DOHH2 (cell line): ENCODE measurements around the gene NUP205.

Experiments
- CTCF ChIP-seq: fragments of 200-600 bp; sonication (generic); IDR thresholded peaks from one replicate; pipeline ENCODE4 v1.5.1; 2014; ENCODE audit warnings: antibody characterized with exemption, mild to moderate bottlenecking, low read depth, low read length; ENCODE audit not compliant: poor library complexity, severe bottlenecking
- EZH2phosphoT487 ChIP-seq: fragments of 200-600 bp; sonication (generic); IDR thresholded peaks from 2 replicates; pipeline ENCODE4 v1.6.1; 2017; ENCODE audit warnings: borderline replicate concordance, mild to moderate bottlenecking, antibody characterized with exemption, low read length, moderate library complexity, mixed read lengths

GRCh38 chr7:135681762-135682161 lies 124.0 kb downstream of the NUP205 start:
- TF ChIP-seq CTCF (no peak), EZH2phosphoT487 (no peak)
